Measurements from ENCODE around the gene HOMER1.
"Not testable (repeated sequence)": the region's sequence is repeated elsewhere in the genome, so short reads cannot be mapped to it uniquely, and the experiment has no call there.

The HOMER1 gene

DNA sequence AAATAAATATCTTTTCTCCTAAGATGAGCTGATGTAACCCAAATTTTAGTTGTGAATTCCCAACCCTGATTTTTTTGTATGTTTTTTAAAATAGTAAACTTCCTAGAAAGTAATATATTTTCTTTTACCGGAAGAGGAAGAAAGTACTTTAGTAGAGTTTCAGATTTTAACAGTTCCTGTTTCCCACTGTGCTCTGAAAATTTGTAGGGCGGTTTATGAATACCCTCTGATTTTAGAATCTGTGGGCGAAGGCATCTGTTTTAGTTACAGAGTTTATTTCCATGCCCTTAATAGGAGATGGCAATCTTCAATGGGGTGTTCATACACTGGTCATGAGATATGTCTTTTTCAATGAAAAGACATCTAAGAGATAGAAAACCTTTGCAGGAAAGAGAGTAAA is 3.7 kb upstream of the HOMER1 start:
- no peak for DNase-seq (ENCODE audit: low spot score)

DNA sequence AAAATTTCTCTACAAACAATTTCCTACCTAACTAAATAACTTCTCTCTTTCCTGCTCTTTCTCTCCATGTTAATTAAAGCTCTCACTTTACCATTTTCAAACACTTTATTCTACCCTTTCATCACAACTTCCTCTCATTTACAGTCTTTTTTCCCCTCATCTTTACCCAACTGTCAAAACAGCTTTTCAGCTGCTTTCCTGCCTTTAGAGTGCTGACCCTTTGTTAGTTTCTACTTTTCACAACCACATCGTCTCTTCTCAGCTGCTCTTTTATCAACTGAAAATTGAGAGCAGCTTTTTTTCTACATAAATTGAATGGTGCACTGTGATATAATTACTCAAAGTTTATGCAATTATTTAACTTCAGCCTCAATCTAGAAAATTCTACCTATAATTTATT is 3.1 kb upstream of the HOMER1 start:
- DNase-seq (ENCODE audit: low spot score): no peak

- DNase-seq (ENCODE audit: low spot score): not testable (repeated sequence)
Observed at GRCh38 chr5:79516331-79516730, 2.4 kb upstream of the HOMER1 start.

DNA sequence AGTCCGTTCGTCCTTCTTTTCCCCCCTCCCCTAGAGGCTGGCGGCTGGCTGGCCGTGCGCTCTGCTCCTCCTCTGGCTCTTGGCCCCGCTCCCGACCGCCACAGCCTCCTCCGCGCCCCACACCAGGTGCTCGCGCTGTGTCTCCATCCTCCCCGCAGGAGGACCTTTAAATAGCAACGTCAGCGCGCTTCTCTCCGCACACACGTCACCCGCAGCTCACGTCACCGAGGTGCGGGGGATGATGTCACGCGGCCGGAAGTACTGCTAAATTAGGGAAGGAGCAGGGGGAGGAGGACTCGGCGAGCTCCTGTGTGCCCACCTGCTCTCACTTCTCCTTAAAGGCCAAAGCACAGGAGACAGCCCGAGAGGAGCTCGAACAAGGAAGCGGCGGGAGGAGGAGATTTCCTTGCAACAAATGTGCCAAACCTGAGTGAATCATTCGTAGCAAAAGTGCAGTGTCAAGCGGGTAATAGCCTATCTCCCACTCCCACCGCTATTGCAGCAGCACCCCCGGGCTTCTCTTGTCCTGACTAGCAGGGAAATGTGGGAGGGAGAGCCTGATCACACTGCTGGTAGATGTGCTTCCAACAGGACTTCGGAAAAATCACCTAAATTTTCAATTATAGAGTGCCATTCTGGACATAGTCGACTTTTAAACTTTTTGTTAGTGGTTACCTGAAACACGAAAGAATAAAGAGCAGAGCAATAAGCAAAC is 614 bp upstream of the HOMER1 start:
- DNase-seq (ENCODE audit: low spot score): peak; percentile 60

- no peak for DNase-seq (ENCODE audit: low spot score)
Observed at GRCh38 chr5:79513308-79513703, 628 bp downstream of the HOMER1 start.

GRCh38 chr5:79512471-79513307 is 1.2 kb downstream of the HOMER1 start:
- DNase-seq (ENCODE audit: low spot score): peak; percentile 22

DNA sequence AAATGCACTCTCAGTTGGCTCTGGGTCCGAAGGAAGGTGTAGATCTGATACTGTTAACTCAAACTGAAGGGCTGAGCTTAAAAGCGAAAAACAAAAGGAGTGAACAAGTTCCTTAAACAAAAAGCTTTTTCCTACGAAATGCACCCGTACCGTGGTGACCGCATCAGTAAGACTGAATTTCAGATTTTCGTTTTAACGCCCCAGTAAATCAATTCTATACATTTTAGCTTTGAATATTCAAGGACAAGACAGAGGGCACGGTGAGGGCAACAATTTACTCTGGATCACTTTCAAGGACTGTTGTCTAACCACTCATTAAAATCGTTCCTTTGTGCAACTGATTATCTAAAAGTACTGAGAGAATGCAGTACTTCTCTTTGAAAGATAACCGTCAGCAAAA is 1.9 kb downstream of the HOMER1 start:
- no peak for DNase-seq (ENCODE audit: low spot score)

- DNase-seq (ENCODE audit: low spot score): no peak
Observed at GRCh38 chr5:79510638-79511037, 3.3 kb downstream of the HOMER1 start.

DNA sequence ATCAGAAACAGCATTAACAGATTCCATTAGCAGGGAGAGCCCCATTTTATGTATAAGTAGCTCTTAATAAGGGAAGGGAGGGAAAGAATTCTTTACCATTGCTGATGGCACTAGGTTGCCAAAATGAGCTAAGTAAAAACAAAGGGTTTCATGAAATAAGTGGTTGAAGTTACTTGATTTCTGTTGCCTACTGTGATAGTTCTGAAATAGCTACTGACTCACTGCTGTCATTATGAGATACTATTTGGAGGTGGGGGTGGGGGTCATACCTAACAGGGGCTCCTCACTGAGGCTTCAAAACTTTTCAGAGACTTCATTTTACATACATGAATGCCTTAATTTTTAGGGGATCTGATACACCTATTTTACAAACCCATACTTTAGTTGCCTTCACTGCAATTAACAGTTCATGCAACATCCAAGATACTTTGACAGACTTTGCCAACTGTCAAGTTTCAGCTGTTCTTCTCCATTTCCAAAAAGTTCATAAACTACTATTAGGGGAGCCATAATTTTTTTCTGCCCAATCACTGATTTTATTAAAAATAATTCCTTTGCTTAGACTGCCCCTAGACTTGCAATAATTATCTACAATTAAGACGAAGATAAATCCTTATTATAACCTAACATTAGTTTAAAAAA is 4.6 kb downstream of the HOMER1 start:
- no peak for DNase-seq (ENCODE audit: low spot score)

GRCh38 chr5:79508794-79509193 is 5.1 kb downstream of the HOMER1 start:
- no peak for DNase-seq (ENCODE audit: low spot score)

DNA sequence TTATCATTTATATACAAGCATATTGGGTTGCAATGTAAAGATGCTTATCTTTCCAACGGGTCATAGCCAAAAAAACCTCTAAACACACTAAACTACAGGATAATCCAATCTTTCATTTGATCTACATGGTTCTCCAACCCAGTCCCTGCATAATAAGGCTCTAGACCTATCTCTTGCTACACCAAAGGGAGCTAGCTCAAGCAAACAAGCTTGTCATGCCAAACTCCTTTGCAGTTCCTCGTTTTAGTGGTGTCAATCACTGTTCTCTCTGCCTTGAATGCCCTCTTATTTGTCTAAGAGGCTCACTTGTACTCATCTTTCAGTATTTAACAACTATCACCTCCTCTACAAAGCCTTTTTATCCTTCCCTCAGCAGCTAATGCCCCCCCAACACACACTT is 5.6 kb downstream of the HOMER1 start:
- DNase-seq (ENCODE audit: low spot score): no peak

GRCh38 chr5:79507251-79508205 is 6.4 kb downstream of the HOMER1 start:
- DNase-seq (ENCODE audit: low spot score): no peak

GRCh38 chr5:79505138-79505537 is 8.8 kb downstream of the HOMER1 start:
- no peak for DNase-seq (ENCODE audit: low spot score)

GRCh38 chr5:79503794-79504495 is 10.0 kb downstream of the HOMER1 start:
- DNase-seq (ENCODE audit: low spot score): no peak

DNA sequence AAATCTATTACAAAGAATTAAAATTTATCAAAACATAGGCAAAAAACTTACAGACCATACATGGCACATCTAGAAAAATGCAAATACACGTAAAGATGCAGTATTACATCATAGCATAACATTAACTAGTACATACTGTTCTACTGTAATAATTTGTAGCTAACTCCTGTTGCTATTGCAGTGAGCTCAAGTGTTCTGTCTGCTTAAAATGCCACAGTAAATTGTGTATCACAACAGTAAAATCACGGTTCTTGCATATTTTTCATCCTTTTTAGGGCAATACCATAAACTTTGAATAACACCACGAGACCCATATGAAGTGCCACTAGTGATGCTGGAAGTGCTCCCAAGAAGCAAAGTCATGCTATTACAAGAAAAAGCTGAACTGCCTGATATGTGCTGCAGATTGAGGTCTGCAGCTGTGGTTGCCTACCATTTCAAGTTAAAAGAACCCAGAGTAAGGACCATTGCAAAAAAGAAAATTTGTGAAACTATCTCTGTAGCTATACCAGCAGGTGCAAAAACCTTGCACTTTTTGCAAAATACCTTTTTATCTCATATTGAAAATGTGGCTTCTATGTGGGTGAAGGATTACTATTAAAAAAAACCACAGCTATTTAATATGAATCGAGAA is 14.2 kb downstream of the HOMER1 start:
- DNase-seq (ENCODE audit: low spot score): no peak

DNA sequence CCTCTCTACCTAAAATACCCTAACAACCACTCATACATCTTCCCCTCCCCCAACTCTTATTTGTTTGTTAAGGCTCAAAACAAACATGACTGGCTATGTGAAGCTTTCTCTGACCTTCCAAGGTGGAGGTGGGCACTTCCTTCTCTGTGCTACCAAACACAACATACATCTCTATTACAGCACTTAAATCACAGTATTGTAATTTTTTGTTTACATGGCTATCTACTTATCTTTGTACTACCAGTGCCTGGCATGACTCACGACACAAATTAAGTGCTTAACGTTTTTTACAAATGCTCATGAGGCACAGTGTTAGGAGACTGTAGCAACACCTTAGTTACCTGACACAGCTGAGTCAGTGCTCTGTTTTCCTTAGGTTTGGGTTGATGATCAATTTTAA is 18.6 kb downstream of the HOMER1 start:
- no peak for DNase-seq (ENCODE audit: low spot score)

DNA sequence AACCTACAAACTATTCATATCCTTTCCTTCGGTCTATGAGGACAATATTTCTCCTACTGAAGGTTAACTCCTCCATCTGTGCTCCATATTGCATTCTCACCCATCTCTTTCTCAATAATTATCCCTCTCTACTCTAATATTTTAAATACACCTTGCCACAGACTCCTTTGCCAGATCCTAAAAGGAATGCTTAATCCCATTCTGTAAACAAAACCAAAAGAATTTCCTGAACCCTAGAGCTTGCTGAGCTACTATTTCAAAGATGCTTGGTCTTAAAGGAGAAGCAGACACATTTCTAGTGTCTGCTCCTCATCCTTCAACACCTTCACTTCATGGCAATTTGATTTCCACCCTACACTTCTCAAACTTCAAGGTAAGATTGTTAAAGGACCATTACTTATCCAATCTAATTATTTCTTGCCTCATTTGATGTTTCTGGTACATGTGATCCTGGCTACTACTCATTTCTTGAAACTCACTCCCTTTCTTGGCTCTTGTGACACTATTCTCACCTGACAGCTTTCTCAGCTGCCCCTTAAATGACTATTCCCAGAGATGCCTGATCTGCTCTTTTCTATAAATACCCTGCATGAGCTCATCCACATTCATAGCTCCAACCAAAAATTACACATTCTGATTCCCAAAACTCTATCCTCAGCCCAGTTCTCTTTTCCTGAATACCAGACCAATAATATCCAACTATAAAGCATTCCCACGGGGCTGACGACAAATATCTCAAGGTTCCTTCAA is 20.2 kb downstream of the HOMER1 start:
- DNase-seq (ENCODE audit: low spot score): no peak

GRCh38 chr5:79491690-79492317 is 22.1 kb downstream of the HOMER1 start:
- DNase-seq (ENCODE audit: low spot score): no peak

DNA sequence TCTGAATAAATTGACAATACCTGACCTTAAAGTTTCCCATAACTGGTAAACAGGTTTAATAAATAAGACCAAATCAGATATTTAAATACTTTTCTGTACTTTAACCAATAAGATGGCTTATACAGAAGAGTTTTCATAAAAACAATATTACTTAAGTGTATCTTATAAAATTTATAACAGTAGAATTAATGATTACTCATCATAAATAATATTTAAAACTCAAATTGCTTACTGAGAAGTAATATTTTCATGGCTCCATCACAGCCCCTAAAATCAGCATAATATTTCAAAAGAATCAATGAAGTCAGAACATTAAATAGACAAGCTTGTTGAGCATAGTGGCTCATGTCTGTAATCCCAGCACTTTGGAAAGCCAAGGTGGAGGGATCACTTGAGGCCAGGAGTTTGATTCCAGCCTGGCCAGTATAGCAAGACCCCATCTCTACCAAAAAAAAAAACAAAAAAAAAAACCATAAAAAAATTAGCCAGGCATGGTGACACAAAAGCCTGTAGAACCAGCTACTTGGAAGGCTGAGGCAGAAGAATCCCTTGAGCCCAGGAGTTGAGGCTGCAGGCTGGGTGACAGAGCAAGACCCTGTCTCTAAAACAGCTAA is 23.5 kb downstream of the HOMER1 start:
- DNase-seq (ENCODE audit: low spot score): no peak

Data from kidney capillary endothelial cell (primary cell).